ENCODE data around the gene VASP.

DNA sequence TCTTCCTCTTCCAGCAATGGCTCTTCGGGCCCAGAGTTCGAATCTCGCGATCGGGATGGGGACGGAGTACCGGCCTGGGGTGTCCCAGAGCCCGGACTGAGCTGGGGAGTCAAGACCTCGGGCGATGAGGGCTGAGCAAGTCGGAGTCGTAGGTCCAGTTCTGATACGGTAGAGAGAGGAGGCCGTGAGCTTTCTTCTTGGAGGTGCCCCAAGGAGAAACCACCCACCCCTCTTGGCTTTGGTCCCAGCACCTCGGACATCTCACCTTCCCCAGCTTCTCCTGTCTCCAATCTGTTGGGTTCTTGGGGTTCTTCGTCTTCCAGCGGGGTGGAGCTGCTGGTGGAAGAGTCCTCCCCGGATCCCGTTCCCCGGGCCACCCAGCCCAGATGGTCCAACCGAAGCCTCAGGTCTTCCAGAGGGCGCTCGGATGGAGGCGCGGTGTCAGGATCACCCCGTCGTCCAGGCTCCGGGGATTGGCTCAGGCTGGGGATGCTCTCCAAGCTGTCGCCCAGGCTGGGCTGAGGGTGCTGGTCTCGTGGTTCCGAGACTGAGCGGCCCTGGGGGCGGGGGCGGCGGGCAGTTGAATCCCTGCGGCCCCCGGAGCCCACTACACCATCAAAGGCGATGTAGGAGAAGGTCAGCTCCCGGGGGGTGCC is 12.9 kb upstream of the VASP start:
- TF ChIP-seq, protein P1, sequence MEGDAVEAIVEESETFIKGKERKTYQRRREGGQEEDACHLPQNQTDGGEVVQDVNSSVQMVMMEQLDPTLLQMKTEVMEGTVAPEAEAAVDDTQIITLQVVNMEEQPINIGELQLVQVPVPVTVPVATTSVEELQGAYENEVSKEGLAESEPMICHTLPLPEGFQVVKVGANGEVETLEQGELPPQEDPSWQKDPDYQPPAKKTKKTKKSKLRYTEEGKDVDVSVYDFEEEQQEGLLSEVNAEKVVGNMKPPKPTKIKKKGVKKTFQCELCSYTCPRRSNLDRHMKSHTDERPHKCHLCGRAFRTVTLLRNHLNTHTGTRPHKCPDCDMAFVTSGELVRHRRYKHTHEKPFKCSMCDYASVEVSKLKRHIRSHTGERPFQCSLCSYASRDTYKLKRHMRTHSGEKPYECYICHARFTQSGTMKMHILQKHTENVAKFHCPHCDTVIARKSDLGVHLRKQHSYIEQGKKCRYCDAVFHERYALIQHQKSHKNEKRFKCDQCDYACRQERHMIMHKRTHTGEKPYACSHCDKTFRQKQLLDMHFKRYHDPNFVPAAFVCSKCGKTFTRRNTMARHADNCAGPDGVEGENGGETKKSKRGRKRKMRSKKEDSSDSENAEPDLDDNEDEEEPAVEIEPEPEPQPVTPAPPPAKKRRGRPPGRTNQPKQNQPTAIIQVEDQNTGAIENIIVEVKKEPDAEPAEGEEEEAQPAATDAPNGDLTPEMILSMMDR (IDR thresholded peaks at IDR 0.05): no peak
- TF ChIP-seq POLR2A (IDR thresholded peaks at IDR 0.05): no peak

All from lower leg skin (tissue), 3 donors.